Activated CD8-positive, alpha-beta T cell treated with anti-CD3 and anti-CD28 coated beads, Interleukin-2, amount 10 ng/mL, durations not matched to agents 7 days and 5 days (primary cell): ENCODE measurements around the gene B4GALNT4. TPM values are rescaled to one million over a fixed set of nuclear protein-coding genes. Genes with fewer than 3 reads are reported as not detected.

Experiments used
- ATAC-seq: fragments of 150-1000 bp; cut with Tn5 transposase; one replicate; pipeline ENCODE4 v1.10.0; 2021; ENCODE audit warnings: moderate library complexity
- CTCF ChIA-PET: fragments of 350-600 bp; sonication (Branson Sonifier 250); formaldehyde crosslinking; loops from one replicate; lab custom pipeline; 2021; ENCODE audit warnings: antibody characterized with exemption; lab: Charles Lee
- POLR2A ChIA-PET: fragments of 350-600 bp; sonication (Branson Sonifier 250); formaldehyde crosslinking; loops from one replicate; lab custom pipeline; 2021; ENCODE audit warnings: antibody characterized with exemption; lab: Charles Lee
- DNase-seq: peaks from one replicate; pipeline ENCODE4 v3.0.0-alpha.2; 2020
- H3K27ac Mint-ChIP-seq: one replicate; pipeline ENCODE4 v1.8.0; 2021; ENCODE audit warnings: mild to moderate bottlenecking, mixed read lengths
- H3K27me3 Mint-ChIP-seq: one replicate; pipeline ENCODE4 v1.8.0; 2021; ENCODE audit warnings: low read depth, mixed read lengths
- H3K36me3 Mint-ChIP-seq: one replicate; pipeline ENCODE4 v1.8.0; 2021; ENCODE audit warnings: low read depth, mixed read lengths
- H3K4me1 Mint-ChIP-seq: one replicate; pipeline ENCODE4 v1.8.0; 2021; ENCODE audit warnings: low read depth, mixed read lengths
- H3K4me3 Mint-ChIP-seq: one replicate; pipeline ENCODE4 v1.8.0; 2021; ENCODE audit warnings: mild to moderate bottlenecking, mixed read lengths
- H3K9me3 Mint-ChIP-seq: one replicate; pipeline ENCODE4 v1.8.0; 2022; ENCODE audit warnings: mixed read lengths; ENCODE audit not compliant: insufficient read depth
- total RNA-seq, 2 experiments: library from RNA; stranded (reverse); gene quantifications; one replicate each; pipeline ENCODE4 v1.2.3, GENCODE V29; 2021

B4GALNT4 gene
- total RNA-seq, 2 experiments from 2014 or later = 0.26 to 0.52 TPM

GRCh38 chr11:391117-392017 lies 22.1 kb downstream of the B4GALNT4 start:
- ATAC-seq (no peak), DNase-seq (no peak)
- no peak overlapping the region for H3K4me3 Mint-ChIP-seq
- ChIA-PET POLR2A (no interaction called here), CTCF (interaction anchor here (1.0 kb wide), 1 partner anchor 128 kb away, joined by 3 read pairs; no protein-coding TSS in a partner anchor)
- peaks cover 2% of the 10 kb centered on the region for H3K4me1 Mint-ChIP-seq
- H3K9me3 Mint-ChIP-seq = no peaks in the 10 kb centered on the region
- no peak overlapping the region for H3K27ac Mint-ChIP-seq
- peaks cover 12% of the 10 kb centered on the region for H3K27me3 Mint-ChIP-seq
- H3K36me3 Mint-ChIP-seq = no peaks in the 10 kb centered on the region

GRCh38 chr11:392102-392777 lies 22.9 kb downstream of the B4GALNT4 start:
- no peaks in the 10 kb centered on the region for H3K9me3 Mint-ChIP-seq
- no peaks in the 10 kb centered on the region for H3K36me3 Mint-ChIP-seq
- no peak overlapping the region for H3K27ac Mint-ChIP-seq
- DNase-seq (no peak), ATAC-seq (no peak)
- ChIA-PET CTCF (interaction anchor here (1.0 kb wide), 1 partner anchor 127 kb away, joined by 3 read pairs; no protein-coding TSS in a partner anchor), POLR2A (interaction anchor here (0.6 kb wide), 1 partner anchor 285 kb away, joined by 3 read pairs; no protein-coding TSS in a partner anchor)
- H3K4me1 Mint-ChIP-seq = peaks cover 4% of the 10 kb centered on the region
- H3K27me3 Mint-ChIP-seq = peaks cover 10% of the 10 kb centered on the region
- no peak overlapping the region for H3K4me3 Mint-ChIP-seq

- Mint-ChIP-seq H3K4me3 (no peak overlapping the region), H3K36me3 (no peaks in the 10 kb centered on the region), H3K27ac (no peak overlapping the region), H3K27me3 (peaks cover 5% of the 10 kb centered on the region), H3K9me3 (no peaks in the 10 kb centered on the region), H3K4me1 (peaks cover 6% of the 10 kb centered on the region)
- POLR2A ChIA-PET = no interaction called here
- ATAC-seq (no peak), DNase-seq (no peak)
- CTCF ChIA-PET = no interaction called here
Measured at GRCh38 chr11:393219-394033, 24.1 kb downstream of the B4GALNT4 start.

GRCh38 chr11:394034-394857 lies 24.9 kb downstream of the B4GALNT4 start, which contains the start of gene PKP3:
Gene PKP3 (plus strand): TSS chr11:394209. CDS start chr11:394293, 84 bp downstream.
- ChIA-PET POLR2A (no interaction called here), CTCF (no interaction called here)
- H3K27me3 Mint-ChIP-seq = no peaks in the 10 kb centered on the region
- H3K36me3 Mint-ChIP-seq = no peaks in the 10 kb centered on the region
- peaks cover 8% of the 10 kb centered on the region for H3K4me1 Mint-ChIP-seq
- DNase-seq (no peak), ATAC-seq (no peak)
- H3K27ac Mint-ChIP-seq = no peak within 1 kb of the TSS
- H3K4me3 Mint-ChIP-seq = no peak within 1 kb of the TSS
- no peaks in the 10 kb centered on the region for H3K9me3 Mint-ChIP-seq

- ChIA-PET CTCF (no interaction called here), POLR2A (no interaction called here)
- no peak overlapping the region for H3K27ac Mint-ChIP-seq
- H3K4me1 Mint-ChIP-seq = peaks cover 8% of the 10 kb centered on the region
- H3K4me3 Mint-ChIP-seq = no peak overlapping the region
- no peaks in the 10 kb centered on the region for H3K9me3 Mint-ChIP-seq
- ATAC-seq (no peak), DNase-seq (no peak)
- H3K36me3 Mint-ChIP-seq = peaks cover 3% of the 10 kb centered on the region
- peaks cover 6% of the 10 kb centered on the region for H3K27me3 Mint-ChIP-seq
Measured at GRCh38 chr11:394858-395655, 25.8 kb downstream of the B4GALNT4 start.

GRCh38 chr11:395866-396265 lies 26.6 kb downstream of the B4GALNT4 start:
- peaks cover 6% of the 10 kb centered on the region for H3K27me3 Mint-ChIP-seq
- POLR2A ChIA-PET = no interaction called here
- no peak overlapping the region for H3K27ac Mint-ChIP-seq
- peaks cover 8% of the 10 kb centered on the region for H3K4me1 Mint-ChIP-seq
- H3K36me3 Mint-ChIP-seq = peaks cover 3% of the 10 kb centered on the region
- no peak overlapping the region for H3K4me3 Mint-ChIP-seq
- no peak for ATAC-seq
- no peaks in the 10 kb centered on the region for H3K9me3 Mint-ChIP-seq
- DNase-seq = no peak
- CTCF ChIA-PET = interaction anchor here (1.0 to 1.5 kb wide), 4 partner anchors 19 to 55 kb away, joined by 3 to 6 read pairs (median 4); no protein-coding TSS in a partner anchor

- no peaks in the 10 kb centered on the region for H3K9me3 Mint-ChIP-seq
- H3K36me3 Mint-ChIP-seq = peaks cover 3% of the 10 kb centered on the region
- CTCF ChIA-PET = interaction anchor here (1.0 to 1.6 kb wide), 6 partner anchors 20 to 120 kb away, joined by 3 to 8 read pairs (median 4); no protein-coding TSS in a partner anchor
- no peak overlapping the region for H3K4me3 Mint-ChIP-seq
- H3K27ac Mint-ChIP-seq = no peak overlapping the region
- DNase-seq (peak; percentile 41), ATAC-seq (peak; percentile 47)
- H3K27me3 Mint-ChIP-seq = peaks cover 6% of the 10 kb centered on the region
- H3K4me1 Mint-ChIP-seq = peaks cover 8% of the 10 kb centered on the region
- POLR2A ChIA-PET = interaction anchor here (0.8 to 1.3 kb wide), 2 partner anchors 9 to 79 kb away, joined by 4 to 8 read pairs; no protein-coding TSS in a partner anchor
Measured at GRCh38 chr11:396511-396947, 27.2 kb downstream of the B4GALNT4 start.

- ChIA-PET POLR2A (interaction anchor here (0.8 to 1.3 kb wide), 2 partner anchors 9 to 80 kb away, joined by 4 to 8 read pairs; no protein-coding TSS in a partner anchor), CTCF (interaction anchor here (1.0 to 1.6 kb wide), 6 partner anchors 20 to 119 kb away, joined by 3 to 8 read pairs (median 4); no protein-coding TSS in a partner anchor)
- Mint-ChIP-seq H3K9me3 (no peaks in the 10 kb centered on the region), H3K36me3 (peaks cover 3% of the 10 kb centered on the region), H3K4me3 (no peak overlapping the region), H3K27ac (no peak overlapping the region), H3K27me3 (peaks cover 6% of the 10 kb centered on the region), H3K4me1 (peaks cover 8% of the 10 kb centered on the region)
- ATAC-seq (peak; percentile 76), DNase-seq (peak; percentile 63)
Measured at GRCh38 chr11:396948-397548, 27.7 kb downstream of the B4GALNT4 start.

GRCh38 chr11:398826-399225 lies 29.5 kb downstream of the B4GALNT4 start:
- H3K9me3 Mint-ChIP-seq = no peaks in the 10 kb centered on the region
- H3K4me3 Mint-ChIP-seq = no peak overlapping the region
- no peak for DNase-seq
- ATAC-seq = no peak
- H3K4me1 Mint-ChIP-seq = peaks cover 8% of the 10 kb centered on the region
- peaks cover 6% of the 10 kb centered on the region for H3K27me3 Mint-ChIP-seq
- ChIA-PET POLR2A (no interaction called here), CTCF (no interaction called here)
- peaks cover 3% of the 10 kb centered on the region for H3K36me3 Mint-ChIP-seq
- H3K27ac Mint-ChIP-seq = no peak overlapping the region
